GM20000 (cell line): Measurements from ENCODE around the gene PATL2.
"Not testable (repeated sequence)": the region's sequence is repeated elsewhere in the genome, so short reads cannot be mapped to it uniquely, and the experiment has no call there.

ENCODE experiments used
- DNase-seq: peaks from one replicate; pipeline ENCODE4 v3.0.0; 2012; ENCODE audit warnings: low spot score
- CTCF ChIP-seq: IDR thresholded peaks from 2 replicates; pipeline ENCODE4 v1.5.1; 2012; ENCODE audit warnings: mild to moderate bottlenecking, control low read depth; ENCODE audit errors: extremely low read depth, missing control alignments

The PATL2 gene

GRCh38 chr15:44646460-44646859 lies 64.7 kb downstream of the PATL2 start:
- no peak for TF ChIP-seq CTCF
- no peak for DNase-seq

GRCh38 chr15:44641651-44642050 lies 69.5 kb downstream of the PATL2 start:
- no peak for DNase-seq
- no peak for TF ChIP-seq CTCF

- DNase-seq = no peak
- TF ChIP-seq CTCF = no peak
Observed at GRCh38 chr15:44636976-44637375, 74.1 kb downstream of the PATL2 start.

GRCh38 chr15:44633603-44634002 lies 77.5 kb downstream of the PATL2 start:
- no peak for DNase-seq
- TF ChIP-seq CTCF = no peak

GRCh38 chr15:44625286-44625685 lies 85.8 kb downstream of the PATL2 start:
- DNase-seq = not testable (repeated sequence)

GRCh38 chr15:44623178-44623577 lies 87.9 kb downstream of the PATL2 start:
- TF ChIP-seq CTCF = no peak
- DNase-seq = no peak

- no peak for TF ChIP-seq CTCF
- no peak for DNase-seq
Observed at GRCh38 chr15:44620081-44620480, 91.0 kb downstream of the PATL2 start.

GRCh38 chr15:44616974-44617373 lies 94.1 kb downstream of the PATL2 start:
- no peak for TF ChIP-seq CTCF
- no peak for DNase-seq
